ENCODE measurements around the gene SEC16A.

The SEC16A gene

DNA sequence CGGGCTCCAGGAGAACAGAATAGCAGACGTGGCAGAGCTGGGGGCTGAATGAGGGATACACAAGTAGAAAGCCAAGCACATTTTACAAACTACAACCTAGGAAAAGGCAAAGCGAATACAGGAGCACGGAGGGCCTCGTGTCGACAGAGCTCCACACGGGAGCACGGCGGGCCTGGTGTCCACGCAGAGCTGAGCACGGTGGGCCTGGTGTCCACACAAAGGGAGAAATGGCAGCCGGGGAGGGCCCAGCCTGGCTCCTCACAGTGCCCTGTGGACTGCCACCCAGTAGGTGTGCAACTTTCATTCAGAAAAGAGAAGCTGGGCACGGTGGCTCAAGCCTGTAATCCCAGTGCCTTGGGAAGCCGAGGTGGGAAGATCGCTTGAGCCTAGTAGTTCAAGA lies 39.8 kb downstream of the SEC16A start:
- Histone ChIP-seq H3K4me2 (ENCODE audit: low read depth, low read length) (no peak overlapping the region), H3K79me2 (ENCODE audit: low read length) (peaks cover 12% of the 10 kb centered on the region), H3K27me3 (replicated peaks; ENCODE audit: insufficient read depth, low read length) (no peaks in the 10 kb centered on the region), H2AFZ (ENCODE audit: low read length) (no peak overlapping the region), H3K9me2 (replicated peaks; ENCODE audit: insufficient read depth, low read length) (no peaks in the 10 kb centered on the region), H3F3A (ENCODE audit: insufficient read depth, low read length) (peaks cover 9% of the 10 kb centered on the region), H3K9ac (ENCODE audit: low read length) (no peak overlapping the region), H3K36me3 (replicated peaks; ENCODE audit: insufficient read depth, low read length) (no peaks in the 10 kb centered on the region), H3K9me3 (replicated peaks; ENCODE audit: insufficient read depth, low read length) (no peaks in the 10 kb centered on the region), H3K27ac (ENCODE audit: low read length) (no peak overlapping the region), H4K20me1 (ENCODE audit: insufficient read depth, low read length) (no peaks in the 10 kb centered on the region), H3K4me3 (ENCODE audit: low read length) (no peak overlapping the region), H3K4me1 (ENCODE audit: low read length) (no peaks in the 10 kb centered on the region)
- DNase-seq, result no peak
- TF ChIP-seq EZH2 (optimal IDR thresholded peaks at IDR 0.05; ENCODE audit: low read depth, low read length), result no peak
- TF ChIP-seq, protein P1, sequence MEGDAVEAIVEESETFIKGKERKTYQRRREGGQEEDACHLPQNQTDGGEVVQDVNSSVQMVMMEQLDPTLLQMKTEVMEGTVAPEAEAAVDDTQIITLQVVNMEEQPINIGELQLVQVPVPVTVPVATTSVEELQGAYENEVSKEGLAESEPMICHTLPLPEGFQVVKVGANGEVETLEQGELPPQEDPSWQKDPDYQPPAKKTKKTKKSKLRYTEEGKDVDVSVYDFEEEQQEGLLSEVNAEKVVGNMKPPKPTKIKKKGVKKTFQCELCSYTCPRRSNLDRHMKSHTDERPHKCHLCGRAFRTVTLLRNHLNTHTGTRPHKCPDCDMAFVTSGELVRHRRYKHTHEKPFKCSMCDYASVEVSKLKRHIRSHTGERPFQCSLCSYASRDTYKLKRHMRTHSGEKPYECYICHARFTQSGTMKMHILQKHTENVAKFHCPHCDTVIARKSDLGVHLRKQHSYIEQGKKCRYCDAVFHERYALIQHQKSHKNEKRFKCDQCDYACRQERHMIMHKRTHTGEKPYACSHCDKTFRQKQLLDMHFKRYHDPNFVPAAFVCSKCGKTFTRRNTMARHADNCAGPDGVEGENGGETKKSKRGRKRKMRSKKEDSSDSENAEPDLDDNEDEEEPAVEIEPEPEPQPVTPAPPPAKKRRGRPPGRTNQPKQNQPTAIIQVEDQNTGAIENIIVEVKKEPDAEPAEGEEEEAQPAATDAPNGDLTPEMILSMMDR (IDR thresholded peaks at IDR 0.05; ENCODE audit: low read length), result no peak
- no peak for TF ChIP-seq EZH2phosphoT487 (IDR thresholded peaks at IDR 0.05; ENCODE audit: low read length)

DNA sequence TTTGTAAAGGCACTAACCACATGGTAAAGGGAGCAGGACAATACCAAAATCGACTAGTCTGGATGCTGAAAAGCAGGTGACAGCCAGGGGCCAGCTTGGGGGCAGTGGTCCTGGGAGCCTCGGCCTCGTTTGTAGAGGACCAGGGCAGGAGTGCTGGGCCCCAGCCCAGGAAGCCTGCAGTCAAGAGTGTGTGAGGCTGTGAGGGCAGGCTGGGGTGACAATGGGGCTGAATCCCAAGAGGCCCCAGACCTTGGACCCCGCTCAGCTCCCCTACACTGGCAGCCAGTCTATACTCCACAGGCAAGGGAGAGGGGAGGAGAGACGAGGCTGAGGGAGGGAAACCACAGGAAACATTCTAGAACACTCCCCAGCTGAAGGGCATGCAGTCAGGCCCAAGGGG lies 40.6 kb downstream of the SEC16A start:
- Histone ChIP-seq H3K4me2 (ENCODE audit: low read depth, low read length) (no peak overlapping the region), H3K9me3 (replicated peaks; ENCODE audit: insufficient read depth, low read length) (no peaks in the 10 kb centered on the region), H3K4me1 (ENCODE audit: low read length) (peaks cover 5% of the 10 kb centered on the region; the same call in 1 of the 2 replicates), H2AFZ (ENCODE audit: low read length) (no peak overlapping the region), H3K9ac (ENCODE audit: low read length) (no peak overlapping the region), H3K9me2 (replicated peaks; ENCODE audit: insufficient read depth, low read length) (no peaks in the 10 kb centered on the region), H3K4me3 (ENCODE audit: low read length) (no peak overlapping the region), H4K20me1 (ENCODE audit: insufficient read depth, low read length) (no peaks in the 10 kb centered on the region), H3F3A (ENCODE audit: insufficient read depth, low read length) (peaks cover 9% of the 10 kb centered on the region), H3K79me2 (ENCODE audit: low read length) (peaks cover 20% of the 10 kb centered on the region), H3K27ac (ENCODE audit: low read length) (no peak overlapping the region), H3K27me3 (replicated peaks; ENCODE audit: insufficient read depth, low read length) (no peaks in the 10 kb centered on the region), H3K36me3 (replicated peaks; ENCODE audit: insufficient read depth, low read length) (no peaks in the 10 kb centered on the region)
- TF ChIP-seq EZH2 (optimal IDR thresholded peaks at IDR 0.05; ENCODE audit: low read depth, low read length) (no peak), EZH2phosphoT487 (IDR thresholded peaks at IDR 0.05; ENCODE audit: low read length) (no peak)
- TF ChIP-seq, protein P1 (IDR thresholded peaks at IDR 0.05; ENCODE audit: low read length), result no peak
- no peak for DNase-seq

DNA sequence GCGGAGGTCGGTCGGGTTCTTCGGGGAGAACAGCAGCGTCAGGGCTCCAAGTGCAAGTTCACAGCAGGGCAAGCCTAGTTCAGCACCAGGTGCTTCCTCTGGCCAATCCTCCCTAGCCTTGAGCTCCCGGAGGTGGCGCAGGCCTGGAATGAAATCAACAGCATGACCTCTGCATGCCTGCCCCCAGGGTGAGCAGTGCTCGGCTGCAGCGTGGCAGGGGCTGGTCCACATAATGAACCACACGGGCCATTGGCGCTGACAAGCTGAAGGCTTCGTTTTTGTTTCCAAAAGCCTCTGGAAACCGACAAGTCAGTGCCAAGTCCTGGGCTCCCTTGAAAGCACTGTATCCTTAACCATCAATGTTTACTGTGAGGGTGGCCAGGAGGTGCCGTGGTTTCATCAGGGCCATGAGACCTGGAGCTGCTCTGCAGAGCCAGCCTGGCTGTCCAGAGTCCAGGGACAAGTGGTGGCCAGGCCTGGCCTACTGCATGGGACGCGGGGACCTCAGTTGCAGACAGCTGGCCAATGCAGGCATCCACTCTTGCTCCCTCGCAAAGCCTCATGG lies 41.1 kb downstream of the SEC16A start:
- H3K9ac ChIP-seq (ENCODE audit: low read length), result no peak overlapping the region
- H3K9me3 ChIP-seq (replicated peaks; ENCODE audit: insufficient read depth, low read length), result no peaks in the 10 kb centered on the region
- H2AFZ ChIP-seq (ENCODE audit: low read length), result no peak overlapping the region
- no peak overlapping the region for H3K4me3 ChIP-seq (ENCODE audit: low read length)
- no peak for DNase-seq
- H3K4me2 ChIP-seq (ENCODE audit: low read depth, low read length), result no peak overlapping the region
- no peaks in the 10 kb centered on the region for H3K9me2 ChIP-seq (replicated peaks; ENCODE audit: insufficient read depth, low read length)
- no peaks in the 10 kb centered on the region for H3K27me3 ChIP-seq (replicated peaks; ENCODE audit: insufficient read depth, low read length)
- no peak for TF ChIP-seq EZH2phosphoT487 (IDR thresholded peaks at IDR 0.05; ENCODE audit: low read length)
- TF ChIP-seq, protein P1 (IDR thresholded peaks at IDR 0.05; ENCODE audit: low read length), result no peak
- TF ChIP-seq EZH2 (optimal IDR thresholded peaks at IDR 0.05; ENCODE audit: low read depth, low read length), result no peak
- H3K27ac ChIP-seq (ENCODE audit: low read length), result no peak overlapping the region
- peaks cover 8% of the 10 kb centered on the region; the same call in 1 of the 2 replicates for H3K4me1 ChIP-seq (ENCODE audit: low read length)
- peaks cover 25% of the 10 kb centered on the region for H3K79me2 ChIP-seq (ENCODE audit: low read length)
- peaks cover 9% of the 10 kb centered on the region for H3F3A ChIP-seq (ENCODE audit: insufficient read depth, low read length)
- no peaks in the 10 kb centered on the region for H3K36me3 ChIP-seq (replicated peaks; ENCODE audit: insufficient read depth, low read length)
- no peaks in the 10 kb centered on the region for H4K20me1 ChIP-seq (ENCODE audit: insufficient read depth, low read length)
